Stimulated activated CD4-positive, alpha-beta T cell treated with anti-CD3 and anti-CD28 coated beads, Interleukin-15, amount 100 ng/mL, for 1 hour (primary cell): Measurements from ENCODE around the gene POR.

ENCODE experiments used
- DNase-seq, 2 donors: peaks; one replicate each; pipeline ENCODE4 v3.0.0-alpha.2; 2020; ENCODE audit warnings: low read depth in 1 of 2, low spot score in 1 of 2

The POR gene

DNA sequence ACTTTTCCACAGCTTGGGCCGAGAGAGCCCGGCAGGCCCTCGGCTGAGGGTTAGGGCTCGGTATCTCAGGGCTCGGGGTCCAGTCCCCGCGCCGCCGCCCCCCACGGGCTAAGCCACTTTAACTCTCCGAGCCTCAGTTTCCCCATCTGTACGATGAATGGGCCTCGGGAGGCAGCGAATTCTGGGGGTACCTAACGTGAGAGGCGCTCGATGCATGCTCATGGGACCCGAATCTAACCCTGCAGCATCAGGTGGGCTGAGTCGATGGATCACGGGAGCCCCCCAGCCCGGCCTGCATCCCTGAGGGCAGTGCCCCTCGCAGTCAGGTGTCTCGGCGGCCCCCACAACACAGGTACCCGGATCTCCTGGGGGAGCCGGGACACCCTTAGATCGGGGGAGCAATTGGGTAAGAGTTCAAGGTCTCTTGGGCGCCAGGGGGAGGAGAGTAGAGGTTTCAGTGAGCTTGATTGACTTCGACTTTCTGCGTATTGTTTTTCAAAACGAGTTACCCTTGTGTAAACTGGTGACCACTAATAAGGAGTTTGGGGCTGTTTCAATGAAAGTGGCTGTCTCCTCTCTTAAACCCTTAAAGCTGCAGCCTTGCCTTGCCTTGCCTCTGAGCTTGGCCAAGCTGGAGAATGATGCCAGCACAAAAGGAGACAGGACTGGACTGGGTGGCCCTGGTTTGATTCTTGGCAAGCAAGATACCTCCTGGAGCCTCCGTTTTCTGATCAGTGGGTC is 631 bp downstream of the POR start:
- no peak for DNase-seq

DNA sequence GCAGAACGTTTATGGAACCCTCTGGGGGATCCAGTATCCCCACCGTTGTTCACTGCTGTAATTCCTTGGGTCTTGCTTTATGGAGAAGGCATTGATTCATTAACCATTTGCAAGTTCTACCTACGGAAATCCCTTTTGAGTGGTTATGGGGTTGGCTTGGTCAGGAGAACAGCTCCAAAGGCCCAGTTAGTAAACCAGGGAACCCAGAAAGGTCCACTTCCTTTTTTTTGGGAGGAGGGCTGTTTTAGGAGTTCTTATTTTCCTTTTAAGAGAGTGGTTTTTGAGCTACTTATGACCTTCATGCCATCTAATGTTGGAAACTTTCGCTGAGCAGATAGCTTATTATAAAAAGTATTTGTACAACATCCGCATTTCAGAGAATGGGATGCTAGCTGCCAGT is 1.3 kb downstream of the POR start:
- no peak for DNase-seq

DNA sequence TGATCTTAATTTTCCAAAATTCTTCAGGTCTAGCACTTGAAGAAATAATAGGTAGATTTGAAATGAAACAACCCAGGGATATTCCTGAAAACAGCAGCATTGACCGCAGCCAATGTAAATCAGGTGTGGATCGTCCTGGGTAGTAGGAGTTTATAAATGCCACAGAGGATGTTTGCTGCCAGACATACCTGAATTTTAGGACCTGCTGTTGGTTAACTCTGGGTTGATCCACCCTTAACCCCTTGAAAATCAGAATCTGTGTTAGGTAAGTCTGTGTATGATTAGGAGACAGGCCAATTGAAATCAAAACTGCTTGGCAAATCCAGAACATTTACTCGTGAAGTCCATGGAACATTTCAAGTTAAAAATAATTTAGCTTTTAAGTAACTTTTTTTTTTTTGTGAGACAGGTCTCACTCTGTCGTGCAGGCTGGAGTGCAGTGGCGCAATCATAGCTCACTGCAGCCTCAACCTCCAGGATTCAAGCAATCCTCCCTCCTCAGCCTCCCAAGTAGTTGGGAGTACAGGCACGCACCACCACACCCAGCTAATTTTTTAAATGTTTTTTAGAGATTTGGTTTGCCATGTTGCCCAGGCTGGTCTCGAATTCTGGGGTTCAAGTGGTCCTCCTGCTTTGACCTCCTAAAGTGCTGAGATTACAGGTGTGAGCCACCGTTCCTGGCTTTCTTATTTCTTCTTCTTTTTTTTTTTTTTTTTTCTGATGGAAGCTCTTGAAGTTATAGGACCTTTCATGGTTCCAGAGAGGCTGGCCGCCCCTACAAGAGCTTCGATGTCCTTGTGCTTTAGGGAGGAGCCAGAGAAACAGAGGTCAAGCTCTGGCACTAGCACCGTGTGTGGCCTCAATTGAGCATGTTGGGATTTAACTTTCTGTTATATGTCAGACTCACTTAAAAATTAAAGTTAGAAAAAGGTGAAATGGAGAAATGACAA is 2.0 kb downstream of the POR start:
- DNase-seq = no peak

DNA sequence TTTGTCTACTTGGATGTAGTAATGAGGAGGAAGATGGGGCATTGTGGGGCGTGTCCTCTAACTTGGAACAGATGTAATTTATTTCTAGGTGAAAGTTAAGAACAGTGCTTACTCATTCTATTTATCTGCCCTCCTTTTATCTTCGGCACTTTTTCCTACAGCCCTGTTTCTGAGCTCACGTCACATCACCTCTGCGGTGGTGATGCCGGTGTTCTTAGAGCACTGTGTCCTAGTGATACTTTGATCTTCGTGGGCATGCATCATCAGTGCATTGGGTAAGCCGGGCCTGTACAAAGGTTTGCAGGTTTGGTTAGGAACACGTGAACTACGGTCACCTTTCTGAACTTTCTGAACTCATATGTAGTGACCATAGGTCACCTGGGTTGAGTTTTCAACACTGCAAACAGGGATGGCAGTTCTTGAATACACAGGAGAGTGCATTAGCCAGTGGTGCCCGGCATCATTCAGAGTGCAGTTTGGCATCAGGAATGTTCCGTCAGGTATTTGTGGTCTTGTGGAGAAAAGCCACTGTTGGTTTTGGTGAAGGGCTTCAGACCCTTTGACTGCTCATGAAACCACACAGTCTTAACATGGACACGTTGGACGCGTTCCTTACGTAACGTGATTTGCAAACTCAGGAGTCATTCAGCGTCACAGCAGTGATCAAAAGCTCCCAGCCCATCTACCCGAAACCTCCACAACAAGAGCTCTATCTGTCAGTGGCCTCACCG is 5.6 kb downstream of the POR start:
- peak in 1 of 2 donors; percentile 7 for DNase-seq

DNA sequence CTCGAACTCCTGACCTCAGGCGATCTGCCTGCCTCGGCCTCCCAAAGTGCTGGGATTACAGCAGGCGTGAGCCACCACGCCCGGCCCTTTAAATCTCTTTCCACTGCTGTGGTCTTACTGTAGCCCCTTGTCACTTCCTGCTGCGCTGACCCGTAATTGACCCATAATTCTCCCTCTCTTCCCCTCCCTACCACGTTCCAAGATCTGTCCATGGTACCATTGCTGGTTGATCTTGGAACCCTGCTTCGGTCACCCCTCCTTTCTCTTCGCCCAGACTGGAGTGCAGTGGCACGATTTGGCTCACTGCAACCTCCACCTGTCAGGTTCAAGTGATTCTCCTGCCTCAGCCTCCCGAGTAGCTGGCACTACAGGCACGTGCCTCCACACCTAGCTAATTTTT is 6.5 kb downstream of the POR start:
- DNase-seq = no peak

DNA sequence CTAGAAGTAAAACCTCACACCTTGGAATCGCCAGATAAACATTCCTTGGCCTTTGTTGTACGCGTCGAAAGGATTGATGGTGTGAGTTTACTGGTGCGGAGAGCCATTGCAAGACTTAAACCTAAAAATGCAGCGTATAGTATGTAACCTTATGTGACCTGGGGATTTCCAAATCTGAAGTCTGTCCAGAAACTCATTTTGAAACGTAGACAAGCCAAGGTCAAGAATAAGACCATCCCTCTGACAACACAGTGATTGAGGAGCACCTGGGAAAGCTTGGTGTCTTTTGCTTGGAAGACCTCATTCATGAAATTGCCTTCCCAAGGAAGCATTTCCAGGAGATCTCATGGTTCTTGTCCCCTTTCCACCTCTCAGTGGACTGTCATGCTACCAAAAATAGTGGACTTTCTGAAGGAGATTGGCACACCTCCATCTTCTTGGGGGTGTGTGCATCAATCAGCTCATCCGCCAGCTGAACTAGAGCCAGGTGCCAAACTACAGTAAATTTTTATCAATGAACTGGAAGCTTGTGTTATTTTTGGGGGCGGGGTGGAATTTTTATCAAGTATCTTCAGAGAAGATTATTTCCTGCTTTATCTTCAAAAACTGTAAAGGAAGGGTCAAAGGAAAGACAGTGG is 8.1 kb downstream of the POR start:
- no peak for DNase-seq

DNA sequence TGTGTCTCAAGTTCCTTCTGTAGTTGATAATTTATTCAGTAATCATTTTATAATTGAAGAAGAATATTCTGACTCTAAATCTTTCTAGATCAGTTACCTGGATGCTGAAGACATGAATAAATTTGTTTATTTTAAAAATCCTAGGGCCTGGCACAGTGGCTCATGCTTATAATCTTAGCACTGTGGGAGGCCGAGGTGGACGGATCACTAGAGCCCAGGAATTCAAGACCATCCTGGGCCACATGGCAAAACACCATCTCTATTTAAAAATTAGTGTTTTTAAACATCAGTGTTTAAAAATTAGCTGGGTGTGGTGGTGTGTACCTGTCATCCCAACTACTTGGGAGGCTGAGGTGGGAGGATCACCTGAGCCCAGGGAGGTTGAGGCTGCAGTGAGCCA is 9.3 kb downstream of the POR start:
- DNase-seq = no peak

DNA sequence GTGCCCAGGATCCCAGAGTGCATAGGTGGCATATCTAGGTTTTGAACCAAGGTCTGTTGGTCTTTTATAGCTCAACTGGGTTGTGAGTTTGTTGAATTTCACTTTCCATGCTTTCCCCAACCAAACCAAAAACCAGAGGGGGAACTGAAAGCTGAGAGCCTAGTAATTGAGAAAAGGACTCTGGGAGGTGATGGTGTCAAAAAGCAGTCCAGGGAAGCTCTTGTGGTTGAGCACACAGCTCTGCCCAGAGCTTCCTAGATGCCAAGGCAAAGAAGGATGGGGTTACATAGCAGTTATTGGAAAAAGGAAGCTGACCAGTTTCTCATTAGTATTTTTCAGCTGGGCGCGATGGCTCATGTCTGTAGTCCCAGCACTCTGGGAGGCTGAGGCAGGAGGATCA is 9.9 kb downstream of the POR start:
- no peak for DNase-seq

DNA sequence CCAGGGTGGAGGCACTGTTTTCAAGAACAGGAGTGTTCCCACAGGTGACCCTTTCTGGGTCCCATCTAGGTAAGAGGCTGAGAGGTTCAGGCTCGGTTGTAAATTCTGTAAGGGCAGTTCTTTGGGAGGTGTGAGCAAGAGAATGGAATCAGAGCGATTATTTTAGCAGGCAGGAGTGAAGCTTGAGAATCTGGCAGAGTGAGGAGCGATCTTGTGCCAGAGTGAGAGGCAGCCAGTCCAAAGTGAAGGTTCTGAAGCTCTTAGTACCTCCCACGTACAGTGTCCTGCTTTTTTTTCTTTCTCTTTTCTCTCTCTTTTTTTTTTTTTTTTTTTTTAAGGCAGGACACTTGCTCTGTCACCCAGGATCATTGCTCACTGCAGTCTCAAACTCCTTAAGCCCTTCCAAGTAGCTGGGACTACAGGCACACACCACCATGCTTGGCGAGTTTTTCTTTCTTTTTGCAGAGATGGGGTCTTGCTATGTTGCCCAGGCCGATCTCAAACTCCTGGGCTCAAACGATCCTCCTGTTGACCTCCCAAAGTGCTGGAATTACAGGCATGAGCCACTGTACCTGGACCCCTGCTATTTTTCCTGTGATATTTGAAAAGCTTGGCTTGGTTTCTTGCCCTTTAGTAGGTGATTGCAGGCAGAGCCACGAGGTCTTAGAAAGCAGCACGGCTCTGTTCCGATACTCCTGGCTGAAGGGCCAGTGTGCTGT is 10.9 kb downstream of the POR start:
- DNase-seq = no peak

DNA sequence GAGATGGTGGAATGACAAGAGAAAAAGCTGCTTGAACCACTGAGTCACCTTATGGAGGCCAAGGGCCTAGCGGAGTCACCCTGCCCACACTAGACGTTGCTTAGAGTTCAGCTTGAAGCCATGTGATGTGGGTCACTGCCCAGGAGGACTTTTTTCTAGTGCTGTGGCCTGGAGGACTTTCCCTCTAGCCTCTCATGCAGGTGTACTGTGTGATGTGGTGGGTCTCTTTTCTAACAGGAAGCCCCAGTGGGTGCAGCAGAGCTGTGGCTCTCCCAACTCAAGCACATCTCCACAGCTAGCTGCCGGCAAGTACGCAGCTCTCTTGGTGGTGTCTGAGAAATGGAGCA is 13.6 kb downstream of the POR start:
- no peak for DNase-seq

DNA sequence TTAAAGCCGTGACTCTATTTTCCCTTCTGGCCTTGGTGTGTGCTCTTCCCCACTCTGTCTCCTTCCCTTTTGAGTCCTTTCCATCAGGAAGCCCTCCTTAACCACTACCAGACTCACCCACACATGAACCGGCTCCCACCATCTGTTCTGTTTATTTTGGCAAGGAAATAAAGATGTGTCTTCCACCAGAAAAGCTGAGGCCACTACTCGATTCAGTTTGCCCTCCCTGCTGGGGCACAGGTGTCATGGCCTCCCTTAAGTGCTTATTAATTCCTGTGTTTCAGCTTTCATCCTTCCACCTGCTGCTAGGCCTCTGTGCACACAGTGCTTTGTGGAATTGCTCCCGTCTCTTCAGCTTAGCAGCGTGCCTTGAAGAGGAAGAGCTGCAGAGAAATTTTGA is 16.7 kb downstream of the POR start:
- DNase-seq = no peak

DNA sequence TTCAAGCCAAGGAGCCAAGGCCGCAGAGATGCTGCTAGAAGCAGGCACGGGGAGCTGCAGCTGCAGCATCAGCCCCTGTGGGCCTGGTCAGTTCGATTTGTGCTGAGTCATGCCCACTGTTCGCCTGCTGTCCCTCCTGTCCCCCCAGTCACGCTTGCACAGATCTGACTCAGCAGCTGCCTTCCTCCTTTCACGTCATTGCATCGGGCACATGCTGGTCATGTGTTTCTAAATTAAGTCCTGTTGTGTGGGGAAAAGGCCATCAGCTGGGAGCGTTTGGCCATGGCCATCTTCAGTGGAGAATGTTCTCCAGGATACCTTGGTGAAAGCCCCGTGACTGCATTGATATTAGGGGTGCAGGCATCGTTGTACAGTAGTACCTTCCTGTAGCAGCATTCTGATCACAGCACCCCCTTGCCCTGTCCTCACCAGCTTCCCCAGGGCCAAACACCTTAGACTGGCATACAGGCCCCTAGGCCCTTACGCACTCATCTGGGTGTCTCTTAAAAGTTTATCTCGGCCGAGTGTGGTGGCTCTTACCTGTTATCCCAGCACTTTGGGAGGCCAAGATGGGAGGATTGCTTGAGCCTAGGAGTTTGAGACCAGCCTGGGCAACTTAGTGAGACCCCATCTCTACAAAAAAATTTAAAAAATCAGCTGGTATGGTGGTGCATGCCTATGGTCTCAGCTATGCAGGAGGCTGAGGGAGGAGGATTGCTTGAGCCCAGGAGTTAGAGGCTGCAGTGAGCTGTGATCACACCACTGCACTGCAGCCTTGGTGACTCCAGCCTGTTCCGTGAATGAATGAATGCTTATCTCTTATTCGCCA is 23.2 kb downstream of the POR start:
- DNase-seq = no peak

DNA sequence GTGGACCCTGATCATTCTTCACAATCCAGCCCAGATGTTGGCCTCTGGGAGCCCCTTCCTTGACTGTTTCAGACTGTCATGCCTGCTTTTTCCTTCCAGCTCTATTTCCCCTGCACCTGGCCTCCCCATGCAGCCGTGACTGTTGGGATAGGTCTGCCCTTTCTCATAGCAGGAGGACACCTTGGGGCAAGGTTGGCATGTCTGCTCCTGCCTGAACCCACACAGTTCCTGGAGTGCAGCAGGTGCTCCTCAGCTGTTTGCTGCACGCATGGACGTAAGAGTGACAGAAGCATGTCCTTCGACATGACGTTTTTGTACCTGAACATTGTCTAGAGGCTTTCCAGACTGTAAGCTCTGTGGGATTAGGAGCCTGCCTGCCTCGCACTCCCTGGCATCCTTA is 24.0 kb downstream of the POR start:
- DNase-seq = no peak

DNA sequence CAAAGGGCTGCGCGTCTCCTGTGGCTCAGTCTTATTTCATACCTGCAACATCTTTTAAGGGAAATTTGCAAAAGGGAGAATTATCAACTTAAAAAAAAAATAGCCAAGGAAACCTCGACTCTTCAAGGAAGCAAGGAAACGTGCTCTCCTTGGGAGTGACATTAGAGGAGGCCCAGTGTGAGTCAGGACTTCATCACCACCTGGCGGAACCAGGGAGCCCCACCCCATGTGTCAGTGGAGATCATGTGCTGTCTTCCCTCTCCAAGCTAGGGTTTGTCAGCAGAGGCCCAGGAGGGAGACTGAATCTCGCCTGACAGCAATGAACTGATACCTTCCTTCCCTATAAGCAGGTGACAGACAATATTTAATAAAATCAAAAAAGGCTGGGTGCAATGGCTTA is 28.9 kb downstream of the POR start:
- no peak for DNase-seq

DNA sequence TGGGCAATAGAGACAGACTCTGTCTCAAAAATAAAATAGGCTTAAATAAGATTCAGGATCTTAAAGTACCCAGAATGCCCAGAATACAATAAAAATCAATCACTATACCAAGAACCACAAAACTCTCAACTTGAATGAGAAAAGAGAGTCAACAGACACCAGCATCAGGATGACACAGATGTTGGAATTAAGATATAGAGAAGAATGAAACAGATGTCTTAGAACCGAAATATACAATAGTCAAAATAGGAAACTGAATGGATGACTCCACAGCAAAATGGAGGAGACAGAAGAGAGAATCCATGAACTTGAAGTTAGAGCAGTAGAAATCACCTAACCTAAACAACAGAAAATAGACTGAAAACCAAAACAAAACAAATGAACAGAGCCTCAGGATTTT is 29.6 kb downstream of the POR start:
- no peak for DNase-seq

DNA sequence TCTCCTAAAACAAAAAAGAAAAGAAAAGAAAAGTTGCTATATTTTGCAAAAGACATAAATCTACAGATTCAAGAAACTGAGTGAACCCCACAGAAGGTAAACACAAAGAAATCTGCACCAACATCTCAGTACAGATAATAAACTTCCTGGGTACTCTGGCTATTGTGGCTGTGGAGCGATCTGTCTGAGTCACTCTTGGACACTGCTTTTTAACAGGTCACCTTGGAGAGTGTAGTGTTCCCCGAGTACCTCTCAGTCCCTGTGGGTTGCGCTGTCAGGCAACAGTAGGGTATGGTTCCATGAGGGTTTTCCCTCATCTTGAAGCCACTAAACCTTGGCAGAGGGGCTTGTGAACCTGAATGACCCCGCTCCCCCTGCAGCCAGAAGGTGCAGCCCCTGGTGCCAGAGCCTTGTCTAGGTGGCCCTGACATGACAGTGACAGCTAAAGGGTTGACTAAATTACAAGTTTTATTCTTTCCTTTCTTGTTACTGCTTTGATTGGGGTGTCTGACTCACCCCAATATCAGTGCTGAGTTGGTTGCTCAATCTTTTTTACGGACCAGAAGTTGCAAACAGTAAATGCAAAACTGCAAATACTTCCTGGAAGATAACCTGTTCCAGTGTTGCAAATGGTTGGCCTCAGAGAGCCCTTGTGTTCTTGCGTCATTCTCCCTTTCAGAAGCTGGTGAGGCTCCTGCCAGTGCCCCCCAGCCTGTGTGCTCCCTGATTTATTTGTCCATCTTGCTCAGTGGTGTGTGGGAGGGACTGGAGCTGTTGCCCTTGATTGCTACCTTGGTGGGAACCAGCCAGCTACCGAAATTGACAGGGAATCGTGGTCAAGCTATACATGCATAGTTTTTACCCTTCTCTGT is 30.6 kb downstream of the POR start:
- DNase-seq = no peak

DNA sequence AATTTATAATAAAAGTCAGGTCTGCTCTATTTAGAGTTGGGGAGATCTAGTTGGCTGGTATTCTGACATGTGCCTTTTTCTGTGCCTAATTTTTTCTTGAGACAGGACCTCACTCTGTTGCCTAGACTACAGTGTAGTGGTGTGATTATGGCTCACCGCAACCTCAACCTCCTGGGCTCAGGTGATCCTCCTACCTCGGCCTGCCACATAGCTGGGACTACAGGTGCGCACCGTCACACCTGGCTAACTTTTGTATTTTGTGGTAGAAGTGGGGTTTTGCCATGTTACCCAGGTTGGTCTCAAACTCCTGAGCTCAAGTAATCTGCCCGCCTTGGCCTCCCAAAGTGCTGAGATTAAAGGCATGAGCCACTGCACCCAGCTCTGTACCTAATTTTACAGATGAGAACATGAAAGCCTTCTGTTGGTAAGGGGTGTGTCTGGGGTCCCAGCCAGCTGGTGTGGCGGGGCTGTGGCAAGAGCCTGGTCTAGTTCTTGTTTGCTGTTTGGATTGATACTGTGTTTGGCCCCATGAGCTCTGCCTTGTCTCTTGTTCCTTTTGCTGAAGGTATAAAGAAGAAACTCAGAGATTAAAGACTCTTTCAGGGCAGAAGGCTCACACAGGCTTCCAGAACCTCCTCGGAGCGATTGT is 31.4 kb downstream of the POR start:
- DNase-seq = no peak

DNA sequence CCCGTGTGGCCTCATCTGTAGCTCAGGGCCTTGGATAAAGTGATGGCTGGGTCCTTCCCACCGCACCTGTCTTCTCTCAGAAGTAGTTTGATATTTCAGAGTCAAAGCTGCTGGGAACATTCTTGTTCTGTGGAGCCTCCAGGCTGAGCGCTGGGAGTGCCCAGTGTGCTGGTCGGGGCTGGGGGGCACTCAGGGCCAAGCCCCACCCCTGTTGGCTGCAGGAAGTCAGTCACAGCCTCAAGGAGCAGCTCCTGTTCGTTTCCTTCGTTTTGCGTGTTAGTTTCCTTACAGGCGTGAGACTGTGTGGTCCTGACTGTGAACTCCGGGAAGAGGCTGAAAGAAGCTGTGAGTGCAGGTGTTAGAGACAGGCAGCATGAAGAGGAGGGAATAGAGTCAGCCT is 33.2 kb downstream of the POR start:
- no peak for DNase-seq
